Ovary (tissue), 9 donors: ENCODE results near the gene VAV2. TPM values are rescaled to one million over a fixed set of nuclear protein-coding genes. Genes with fewer than 3 reads are reported as not detected.
A peak's percentile ranks its signal among the peaks of the same experiment; 100 is the strongest.

Experiments
- DNase-seq, 5 donors: peaks; one replicate each; pipeline ENCODE4 v3.0.0-alpha.2; 2019 to 2020
- H3K27ac ChIP-seq, 2 donors: fragments of 200-600 bp; one replicate each; pipeline versions ENCODE4 v1.5.1 to v1.8.0; 2019 to 2022
- H3K27me3 ChIP-seq: fragments of 200-600 bp; one replicate; pipeline ENCODE4 v1.8.0; 2022
- H3K36me3 ChIP-seq: fragments of 200-600 bp; sonication (generic); one replicate; pipeline ENCODE4 v1.5.1; 2019
- H3K4me1 ChIP-seq: one replicate; pipeline ENCODE4 v1.8.1; 2013; ENCODE audit warnings: mild to moderate bottlenecking, moderate library complexity; ENCODE audit not compliant: insufficient read depth
- H3K4me3 ChIP-seq: fragments of 200-600 bp; sonication (generic); one replicate; pipeline ENCODE4 v1.5.1; 2017
- H3K9me3 ChIP-seq, 2 donors: fragments of 200-600 bp in 1 of 2; sonication (generic) in 1 of 2; one replicate each; pipeline versions ENCODE4 v1.5.1 to v1.8.1; 2013 to 2019; ENCODE audit warnings: mild to moderate bottlenecking in 1 of 2, moderate library complexity in 1 of 2
- EP300 ChIP-seq: sonication (generic); formaldehyde crosslinking; IDR thresholded peaks from one replicate; pipeline ENCODE4 v1.6.1; 2017; ENCODE audit warnings: antibody characterized with exemption
- POLR2A ChIP-seq: fragments of 450-650 bp; IDR thresholded peaks from one replicate; pipeline ENCODE4 v1.6.1; 2017; ENCODE audit warnings: antibody characterized with exemption, mild to moderate bottlenecking, moderate library complexity
- WGBS, 3 donors: extraction: QIAGEN DNeasy Blood & Tissue Kit in 1 of 3; methylation state at CpG; one replicate each; pipeline versions ENCODE4 v1.1.5 to v1.1.7; 2013 to 2017; 5-methylcytosine and 5-hydroxymethylcytosine counted together
- intact Hi-C, 4 donors: fragments of 100-400 bp; cut with DNase I; formaldehyde crosslinking; loops; one replicate each; pipeline versions ENCODE4 v1.11.0 to v1.15.1; 2022 to 2023
- polyA plus RNA-seq, 2 donors: library from polyadenylated mRNA; stranded (reverse); fragments of 200-250 nt in 1 of 2; fragments of 350-450 nt in 1 of 2; fragmentation: Illumina TruSeq in 1 of 2; extraction: RNeasy Lipid Tissue Mini Kit (QIAGEN cat#74804) in 1 of 2; gene quantifications; one replicate each; pipeline ENCODE4 v1.2.3, GENCODE V29; 2013 to 2014
- total RNA-seq, 7 donors: library from RNA; depleted of rRNA in 2 of 7; stranded (reverse); fragments of >200 nt in 2 of 7; fragmentation: NEBNext Ultra II Directional in 3 of 7; extraction: Animal tissue kit (Norgen Biotek cat#: 25700) in 3 of 7; gene quantifications; one replicate each; pipeline versions ENCODE4 v1.1.0 to v1.2.4, GENCODE V29; 2016 to 2023
- TF ChIP-seq, protein P1 (sequence below), 3 donors: fragments of 450-650 bp in 2 of 3; fragments of 200-600 bp in 1 of 3; IDR thresholded peaks; one replicate each; pipeline versions ENCODE4 v1.5.1 to v1.8.0; 2016 to 2022; ENCODE audit warnings: antibody characterized with exemption in 3 of 3, mild to moderate bottlenecking in 1 of 3
- donor health status: DM: no; HTN: no; CAD: no; lungs with moderate emphysema.
- donor health status: DM: no; HTN: no; CAD: no.
- donor health status: Bipolar disorder and iron deficiency.
- donor health status: DM: yes; HTN: yes; CAD: no.
- donor health status: DM: no; HTN: no; CAD: no.
- donor health status: DM: yes; HTN: yes; CAD: no.

VAV2 gene
- total and polyA plus RNA-seq, 9 donors, result 3.7 to 14.1 (median 7.8) TPM

DNA sequence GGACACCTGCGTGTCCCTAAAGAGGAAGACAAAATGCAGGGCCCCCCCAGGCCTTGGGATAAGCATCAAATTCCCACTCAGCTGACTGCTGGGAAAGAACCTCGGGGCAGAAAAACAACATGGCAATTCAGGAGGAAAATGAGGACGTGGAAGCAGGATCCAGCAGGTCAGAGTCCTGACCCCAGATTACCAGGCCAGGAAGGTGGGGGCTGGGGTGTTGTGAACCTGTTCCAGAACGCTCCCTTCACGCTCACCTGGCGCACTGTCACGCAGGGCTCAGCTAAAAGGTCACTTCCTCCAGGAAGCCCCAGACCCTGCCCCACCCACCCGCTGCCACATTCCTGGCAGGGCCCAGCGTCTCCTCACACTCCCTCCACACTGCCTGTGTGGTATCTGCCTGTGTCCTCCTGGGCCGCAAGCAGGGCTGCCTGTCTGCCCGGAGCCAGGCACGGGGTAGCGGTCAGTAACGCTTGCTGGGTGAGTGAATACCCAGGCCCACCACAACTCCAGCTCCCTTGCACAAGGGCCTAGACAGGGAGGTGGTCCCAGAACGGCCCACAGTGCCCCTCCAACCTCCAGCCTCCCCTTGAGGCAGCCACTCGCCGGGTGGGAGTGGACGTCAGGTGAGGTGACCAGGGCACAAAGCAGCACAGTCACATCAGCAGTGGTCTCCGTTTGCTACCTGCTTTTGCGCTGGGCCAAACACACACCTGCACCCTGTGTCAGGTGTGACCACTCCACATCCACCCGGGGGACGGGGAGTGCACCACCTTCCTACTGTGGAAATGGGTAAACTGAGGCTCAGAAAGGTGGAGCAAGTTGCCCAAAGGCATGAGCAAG lies 18.1 kb downstream of the VAV2 start:
- peak in 2 of 5 donors; percentile 16 to 21 for DNase-seq
- TF ChIP-seq POLR2A (no peak), EP300 (no peak)
- TF ChIP-seq, protein P1, sequence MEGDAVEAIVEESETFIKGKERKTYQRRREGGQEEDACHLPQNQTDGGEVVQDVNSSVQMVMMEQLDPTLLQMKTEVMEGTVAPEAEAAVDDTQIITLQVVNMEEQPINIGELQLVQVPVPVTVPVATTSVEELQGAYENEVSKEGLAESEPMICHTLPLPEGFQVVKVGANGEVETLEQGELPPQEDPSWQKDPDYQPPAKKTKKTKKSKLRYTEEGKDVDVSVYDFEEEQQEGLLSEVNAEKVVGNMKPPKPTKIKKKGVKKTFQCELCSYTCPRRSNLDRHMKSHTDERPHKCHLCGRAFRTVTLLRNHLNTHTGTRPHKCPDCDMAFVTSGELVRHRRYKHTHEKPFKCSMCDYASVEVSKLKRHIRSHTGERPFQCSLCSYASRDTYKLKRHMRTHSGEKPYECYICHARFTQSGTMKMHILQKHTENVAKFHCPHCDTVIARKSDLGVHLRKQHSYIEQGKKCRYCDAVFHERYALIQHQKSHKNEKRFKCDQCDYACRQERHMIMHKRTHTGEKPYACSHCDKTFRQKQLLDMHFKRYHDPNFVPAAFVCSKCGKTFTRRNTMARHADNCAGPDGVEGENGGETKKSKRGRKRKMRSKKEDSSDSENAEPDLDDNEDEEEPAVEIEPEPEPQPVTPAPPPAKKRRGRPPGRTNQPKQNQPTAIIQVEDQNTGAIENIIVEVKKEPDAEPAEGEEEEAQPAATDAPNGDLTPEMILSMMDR (IDR thresholded peaks at IDR 0.05), result no peak
- 86 to 90% (median 90%) methylated on average over 22 of the region's 22 CpGs for WGBS, 3 donors
- intact Hi-C loops, result no loop called here
- no peaks in the 10 kb centered on the region for H3K4me1 ChIP-seq
- H3K27me3 ChIP-seq, result no peaks in the 10 kb centered on the region
- H3K4me3 ChIP-seq, result no peak overlapping the region
- no peaks in the 10 kb centered on the region for H3K36me3 ChIP-seq
- H3K9me3 ChIP-seq, result no peaks in the 10 kb centered on the region
- H3K27ac ChIP-seq, result no peak overlapping the region

DNA sequence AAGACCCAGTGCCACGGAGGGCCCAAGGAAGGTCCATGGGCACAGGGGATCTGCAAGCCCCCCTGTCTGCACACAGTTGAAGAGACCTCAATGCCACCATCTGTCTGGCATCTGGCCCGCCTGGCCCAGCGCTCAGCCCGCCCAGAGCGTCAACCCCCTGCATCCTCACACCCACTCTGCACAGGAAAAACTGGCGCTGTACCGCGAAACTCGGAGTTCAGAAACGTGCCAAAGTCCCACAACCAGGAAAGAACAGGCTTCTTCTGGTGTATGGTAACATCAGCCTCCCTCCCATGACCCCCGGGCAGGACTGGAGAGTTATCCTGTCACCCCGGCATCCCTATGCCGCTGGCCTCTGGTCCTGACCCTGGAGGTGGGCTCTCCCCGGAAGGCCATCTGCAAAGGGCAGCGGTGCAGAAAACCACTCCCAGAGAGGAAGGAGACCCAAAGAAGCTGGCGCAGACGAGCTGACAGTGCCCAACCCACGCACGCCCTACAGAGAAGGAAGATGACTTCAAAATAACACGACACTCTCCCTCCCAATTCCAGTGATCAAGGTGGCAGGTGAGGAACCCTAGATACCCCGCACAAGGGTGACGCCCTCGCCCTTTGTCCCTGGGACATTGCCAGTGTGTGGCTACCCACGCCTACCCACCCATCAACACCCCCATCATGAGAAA lies 18.9 kb downstream of the VAV2 start:
- H3K36me3 ChIP-seq, result no peaks in the 10 kb centered on the region
- no peaks in the 10 kb centered on the region for H3K9me3 ChIP-seq
- no peak for TF ChIP-seq POLR2A
- TF ChIP-seq, protein P1 (IDR thresholded peaks at IDR 0.05), result no peak
- TF ChIP-seq EP300, result no peak
- H3K27ac ChIP-seq, result no peak overlapping the region
- DNase-seq, result peak in 1 of 5 donors; percentile 10
- H3K27me3 ChIP-seq, result no peaks in the 10 kb centered on the region
- no peaks in the 10 kb centered on the region for H3K4me1 ChIP-seq
- no peak overlapping the region for H3K4me3 ChIP-seq
- intact Hi-C loops, result no loop called here
- WGBS, 3 donors, result 90 to 94% (median 91%) methylated on average over 24 of the region's 24 CpGs

DNA sequence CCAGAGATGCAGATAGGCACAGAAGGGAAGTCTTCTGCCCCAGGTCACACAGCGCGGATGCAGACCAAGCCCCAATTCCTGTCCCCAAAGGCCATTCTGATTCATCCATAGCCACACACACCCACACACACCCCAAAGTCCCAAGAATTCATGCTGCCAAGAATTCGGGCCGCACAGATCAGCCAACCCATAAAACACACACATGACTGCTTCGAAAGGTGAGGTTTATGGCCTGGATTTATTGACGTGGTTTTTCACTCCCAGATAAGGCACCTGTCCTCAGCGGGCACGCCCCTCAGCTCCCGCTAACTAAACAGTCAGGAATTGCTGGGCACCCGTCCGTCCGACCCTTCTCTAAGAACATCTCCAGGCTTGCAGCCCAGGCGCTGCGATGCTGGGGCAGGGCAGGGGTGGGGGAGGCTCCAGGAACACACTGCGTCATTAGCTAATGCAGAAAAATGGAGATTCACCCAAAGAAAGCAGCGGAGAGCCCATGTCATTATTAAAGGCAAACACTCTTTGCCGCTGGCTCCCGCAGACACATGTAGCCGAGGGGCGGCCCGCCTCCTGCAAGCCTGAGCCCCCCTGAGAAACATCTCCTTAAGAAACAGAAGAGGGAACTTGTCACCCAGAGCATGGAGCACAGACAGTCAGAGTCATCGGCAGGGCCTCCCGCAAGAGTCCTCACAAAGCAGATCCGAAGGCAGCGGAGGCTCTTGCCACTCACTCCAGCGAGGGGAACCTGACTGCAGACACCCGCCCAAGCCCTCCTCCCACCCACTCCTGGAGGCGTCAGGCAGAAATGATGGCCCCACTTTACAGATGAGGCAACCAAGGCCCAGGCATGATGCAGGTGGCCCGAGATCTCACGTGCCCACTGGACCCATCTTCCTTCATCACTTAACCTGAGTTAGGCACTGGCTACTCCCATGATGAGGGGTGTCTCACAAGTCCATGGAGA lies 19.9 kb downstream of the VAV2 start:
- Histone ChIP-seq H3K36me3 (no peaks in the 10 kb centered on the region), H3K4me1 (no peaks in the 10 kb centered on the region), H3K27me3 (no peaks in the 10 kb centered on the region), H3K9me3 (no peaks in the 10 kb centered on the region), H3K27ac (no peak overlapping the region), H3K4me3 (no peak overlapping the region)
- intact Hi-C loops, result no loop called here
- 81 to 89% (median 89%) methylated on average over 29 to 30 of the region's 30 CpGs for WGBS, 3 donors
- DNase-seq, result peak in 2 of 5 donors; percentile 12 to 16
- TF ChIP-seq EP300 (no peak), POLR2A (no peak)
- TF ChIP-seq, protein P1 (IDR thresholded peaks at IDR 0.05), result no peak
